Activated CD4-positive, alpha-beta memory T cell treated with anti-CD3 and anti-CD28 coated beads, Interleukin-2, amount 10 ng/mL, durations not matched to agents 7 days and 5 days (primary cell): ENCODE data around the gene SLCO1C1. TPM values are rescaled to one million over a fixed set of nuclear protein-coding genes. Genes with fewer than 3 reads are reported as not detected.

Experiments
- CTCF ChIA-PET: fragments of 350-600 bp; sonication (Branson Sonifier 250); formaldehyde crosslinking; loops from one replicate; lab custom pipeline; 2021; ENCODE audit warnings: antibody characterized with exemption, inconsistent platforms; lab: Charles Lee
- POLR2A ChIA-PET: fragments of 350-600 bp; sonication (Branson Sonifier 250); formaldehyde crosslinking; loops from one replicate; lab custom pipeline; 2021; ENCODE audit warnings: antibody characterized with exemption; lab: Charles Lee
- DNase-seq: peaks from one replicate; pipeline ENCODE4 v3.0.0-alpha.2; 2020
- H3K27ac Mint-ChIP-seq: one replicate; pipeline ENCODE4 v1.8.0; 2021; ENCODE audit warnings: mild to moderate bottlenecking, mixed read lengths
- H3K27me3 Mint-ChIP-seq: one replicate; pipeline ENCODE4 v1.8.0; 2021; ENCODE audit warnings: mixed read lengths
- H3K36me3 Mint-ChIP-seq: one replicate; pipeline ENCODE4 v1.8.0; 2021; ENCODE audit warnings: low read depth, mixed read lengths
- H3K4me1 Mint-ChIP-seq: one replicate; pipeline ENCODE4 v1.8.0; 2021; ENCODE audit warnings: mixed read lengths
- H3K4me3 Mint-ChIP-seq: one replicate; pipeline ENCODE4 v1.8.0; 2021; ENCODE audit warnings: mild to moderate bottlenecking, mixed read lengths
- H3K9me3 Mint-ChIP-seq: one replicate; pipeline ENCODE4 v1.8.0; 2021; ENCODE audit warnings: mixed read lengths
- total RNA-seq, 2 experiments: library from RNA; stranded (reverse); gene quantifications; one replicate each; pipeline ENCODE4 v1.2.3, GENCODE V29; 2021

Gene SLCO1C1
- not detected for total RNA-seq

- Mint-ChIP-seq H3K27me3 (no peaks in the 10 kb centered on the region), H3K9me3 (no peaks in the 10 kb centered on the region), H3K4me1 (no peaks in the 10 kb centered on the region), H3K36me3 (no peaks in the 10 kb centered on the region), H3K4me3 (no peak within 1 kb of the TSS), H3K27ac (no peak within 1 kb of the TSS)
- DNase-seq = no peak
- ChIA-PET POLR2A (no interaction called here), CTCF (no interaction called here)
Measured at GRCh38 chr12:20695232-20695631, at the start of gene SLCO1C1. Gene SLCO1C1 (plus strand): TSS chr12:20695332. CDS start chr12:20699577, 4,245 bp downstream.

- Mint-ChIP-seq H3K36me3 (no peaks in the 10 kb centered on the region), H3K27ac (no peak overlapping the region), H3K4me1 (no peaks in the 10 kb centered on the region), H3K27me3 (no peaks in the 10 kb centered on the region), H3K4me3 (no peak overlapping the region), H3K9me3 (no peaks in the 10 kb centered on the region)
- no peak for DNase-seq
- POLR2A ChIA-PET = no interaction called here
- CTCF ChIA-PET = no interaction called here
Measured at GRCh38 chr12:20646239-20646827, 48.8 kb upstream of the SLCO1C1 start.

- Mint-ChIP-seq H3K4me3 (no peak overlapping the region), H3K36me3 (no peaks in the 10 kb centered on the region), H3K9me3 (no peaks in the 10 kb centered on the region), H3K27me3 (no peaks in the 10 kb centered on the region), H3K27ac (no peak overlapping the region), H3K4me1 (no peaks in the 10 kb centered on the region)
- ChIA-PET CTCF (no interaction called here), POLR2A (no interaction called here)
- no peak for DNase-seq
Measured at GRCh38 chr12:20653871-20654270, 41.3 kb upstream of the SLCO1C1 start.

- no peaks in the 10 kb centered on the region for H3K4me1 Mint-ChIP-seq
Measured at GRCh38 chr12:20656600-20656999, 38.5 kb upstream of the SLCO1C1 start.

GRCh38 chr12:20657496-20657895 is 37.6 kb upstream of the SLCO1C1 start:
- H3K9me3 Mint-ChIP-seq = peaks cover 19% of the 10 kb centered on the region
- DNase-seq = no peak
- H3K4me1 Mint-ChIP-seq = no peaks in the 10 kb centered on the region
- POLR2A ChIA-PET = no interaction called here
- CTCF ChIA-PET = no interaction called here
- H3K27ac Mint-ChIP-seq = no peak overlapping the region
- no peaks in the 10 kb centered on the region for H3K27me3 Mint-ChIP-seq
- no peak overlapping the region for H3K4me3 Mint-ChIP-seq
- H3K36me3 Mint-ChIP-seq = no peaks in the 10 kb centered on the region

More at GRCh38 chr12:20656600-20656999, 38.5 kb upstream of the SLCO1C1 start:
- CTCF ChIA-PET = no interaction called here
- Mint-ChIP-seq H3K4me3 (no peak overlapping the region), H3K27me3 (no peaks in the 10 kb centered on the region), H3K9me3 (peaks cover 12% of the 10 kb centered on the region), H3K27ac (no peak overlapping the region), H3K36me3 (no peaks in the 10 kb centered on the region)
- POLR2A ChIA-PET = no interaction called here
- DNase-seq = no peak

GRCh38 chr12:20681334-20681733 is 13.8 kb upstream of the SLCO1C1 start:
- H3K4me1 Mint-ChIP-seq = no peaks in the 10 kb centered on the region
- no peak overlapping the region for H3K4me3 Mint-ChIP-seq
- no peak for DNase-seq
- H3K9me3 Mint-ChIP-seq = no peaks in the 10 kb centered on the region
- H3K27me3 Mint-ChIP-seq = no peaks in the 10 kb centered on the region
- no peaks in the 10 kb centered on the region for H3K36me3 Mint-ChIP-seq
- ChIA-PET POLR2A (no interaction called here), CTCF (no interaction called here)
- no peak overlapping the region for H3K27ac Mint-ChIP-seq

GRCh38 chr12:20696181-20696905 is 1.2 kb downstream of the SLCO1C1 start:
- ChIA-PET CTCF (no interaction called here), POLR2A (no interaction called here)
- H3K4me3 Mint-ChIP-seq = no peak overlapping the region
- H3K9me3 Mint-ChIP-seq = no peaks in the 10 kb centered on the region
- no peak for DNase-seq
- H3K27ac Mint-ChIP-seq = no peak overlapping the region
- H3K27me3 Mint-ChIP-seq = no peaks in the 10 kb centered on the region
- no peaks in the 10 kb centered on the region for H3K4me1 Mint-ChIP-seq
- H3K36me3 Mint-ChIP-seq = no peaks in the 10 kb centered on the region

GRCh38 chr12:20701106-20701505 is 6.0 kb downstream of the SLCO1C1 start:
- DNase-seq = no peak
- Mint-ChIP-seq H3K4me1 (no peaks in the 10 kb centered on the region), H3K27ac (no peak overlapping the region), H3K9me3 (no peaks in the 10 kb centered on the region), H3K36me3 (no peaks in the 10 kb centered on the region), H3K27me3 (no peaks in the 10 kb centered on the region), H3K4me3 (no peak overlapping the region)
- ChIA-PET POLR2A (no interaction called here), CTCF (no interaction called here)

GRCh38 chr12:20704860-20705259 is 9.7 kb downstream of the SLCO1C1 start:
- no peak for DNase-seq
- Mint-ChIP-seq H3K36me3 (no peaks in the 10 kb centered on the region), H3K27ac (no peak overlapping the region), H3K27me3 (no peaks in the 10 kb centered on the region), H3K4me3 (no peak overlapping the region), H3K4me1 (no peaks in the 10 kb centered on the region), H3K9me3 (no peaks in the 10 kb centered on the region)
- ChIA-PET CTCF (no interaction called here), POLR2A (no interaction called here)

- H3K27me3 Mint-ChIP-seq = no peaks in the 10 kb centered on the region
- no peak for DNase-seq
- H3K4me1 Mint-ChIP-seq = no peaks in the 10 kb centered on the region
- POLR2A ChIA-PET = no interaction called here
- H3K9me3 Mint-ChIP-seq = no peaks in the 10 kb centered on the region
- CTCF ChIA-PET = no interaction called here
- H3K36me3 Mint-ChIP-seq = no peaks in the 10 kb centered on the region
- H3K4me3 Mint-ChIP-seq = no peak overlapping the region
- no peak overlapping the region for H3K27ac Mint-ChIP-seq
Measured at GRCh38 chr12:20711846-20712245, 16.7 kb downstream of the SLCO1C1 start.

- CTCF ChIA-PET = no interaction called here
- no peak for DNase-seq
- H3K27ac Mint-ChIP-seq = no peak overlapping the region
- no peaks in the 10 kb centered on the region for H3K27me3 Mint-ChIP-seq
- no peak overlapping the region for H3K4me3 Mint-ChIP-seq
- no peaks in the 10 kb centered on the region for H3K4me1 Mint-ChIP-seq
- no peaks in the 10 kb centered on the region for H3K36me3 Mint-ChIP-seq
- POLR2A ChIA-PET = no interaction called here
- no peaks in the 10 kb centered on the region for H3K9me3 Mint-ChIP-seq
Measured at GRCh38 chr12:20716037-20716436, 20.9 kb downstream of the SLCO1C1 start.

GRCh38 chr12:20716985-20717384 is 21.9 kb downstream of the SLCO1C1 start:
- H3K36me3 Mint-ChIP-seq = no peaks in the 10 kb centered on the region
- POLR2A ChIA-PET = no interaction called here
- no peak overlapping the region for H3K4me3 Mint-ChIP-seq
- H3K27ac Mint-ChIP-seq = no peak overlapping the region
- no peaks in the 10 kb centered on the region for H3K27me3 Mint-ChIP-seq
- H3K9me3 Mint-ChIP-seq = no peaks in the 10 kb centered on the region
- H3K4me1 Mint-ChIP-seq = no peaks in the 10 kb centered on the region
- no peak for DNase-seq
- CTCF ChIA-PET = interaction anchor here (0.7 kb wide), 1 partner anchor 10 kb away, joined by 5 read pairs; no protein-coding TSS in a partner anchor

- Mint-ChIP-seq H3K27ac (no peak overlapping the region), H3K27me3 (no peaks in the 10 kb centered on the region)
- CTCF ChIA-PET = no interaction called here
Measured at GRCh38 chr12:20718294-20718693, 23.2 kb downstream of the SLCO1C1 start.

GRCh38 chr12:20722142-20722541 is 27.0 kb downstream of the SLCO1C1 start:
- POLR2A ChIA-PET = no interaction called here
- H3K9me3 Mint-ChIP-seq = no peaks in the 10 kb centered on the region
- H3K4me3 Mint-ChIP-seq = no peak overlapping the region
- no peak for DNase-seq
- H3K27me3 Mint-ChIP-seq = no peaks in the 10 kb centered on the region
- H3K4me1 Mint-ChIP-seq = no peaks in the 10 kb centered on the region
- no peak overlapping the region for H3K27ac Mint-ChIP-seq
- no peaks in the 10 kb centered on the region for H3K36me3 Mint-ChIP-seq
- CTCF ChIA-PET = no interaction called here

More at GRCh38 chr12:20718294-20718693, 23.2 kb downstream of the SLCO1C1 start:
- Mint-ChIP-seq H3K4me1 (no peaks in the 10 kb centered on the region), H3K36me3 (no peaks in the 10 kb centered on the region), H3K4me3 (no peak overlapping the region), H3K9me3 (no peaks in the 10 kb centered on the region)
- DNase-seq = no peak
- POLR2A ChIA-PET = no interaction called here
